ENCODE measurements around the gene PPAT. TPM values are rescaled to one million over a fixed set of nuclear protein-coding genes. Genes with fewer than 3 reads are reported as not detected.

PPAT gene
- total RNA-seq, 1 experiment from 2014 or later, result 40.6 TPM

DNA sequence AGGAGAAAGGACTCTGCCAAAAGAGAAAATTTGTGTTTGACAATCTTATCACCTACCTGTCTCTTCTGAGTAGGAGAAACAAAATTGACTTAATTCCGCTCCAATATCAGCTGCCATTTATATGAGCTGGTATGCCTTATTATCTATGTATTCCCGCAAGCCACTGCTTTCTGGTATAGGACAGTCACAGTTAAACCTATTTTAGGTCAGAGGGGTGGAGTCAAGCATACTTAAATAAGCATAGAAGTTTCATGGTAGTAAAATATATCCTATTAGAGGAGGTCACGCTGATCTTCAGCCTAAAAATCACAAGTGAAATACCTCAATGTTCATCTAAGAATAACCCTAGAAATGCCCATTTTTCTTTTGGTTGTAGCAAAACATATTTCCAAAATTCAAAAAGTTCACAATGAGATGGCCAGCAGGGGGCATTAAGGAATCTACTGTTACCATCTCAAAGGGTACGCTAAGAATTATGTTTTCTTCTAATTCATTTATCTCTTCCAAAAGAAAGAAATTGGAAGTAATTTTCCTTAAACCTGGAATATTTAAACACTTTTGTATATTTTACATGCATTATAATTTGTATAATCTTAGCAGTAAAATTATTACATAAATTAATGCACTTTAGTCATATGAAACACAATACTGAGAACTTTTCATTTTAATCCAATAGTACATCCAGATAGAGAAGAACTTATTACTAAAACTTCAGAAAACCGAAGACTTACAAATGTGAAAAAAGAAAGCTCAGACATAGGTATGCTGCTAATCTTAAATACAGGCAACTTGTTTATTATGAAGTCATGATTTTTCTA is 10.5 kb downstream of the PPAT start:
- Histone ChIP-seq H3K27ac (no peak overlapping the region), H3K27me3 (replicated peaks) (no peaks in the 10 kb centered on the region), H3K36me3 (no peaks in the 10 kb centered on the region), H3K4me3 (no peak overlapping the region), H3K4me1 (replicated peaks) (no peaks in the 10 kb centered on the region), H3K9me3 (replicated peaks) (no peaks in the 10 kb centered on the region)
- peak in 1 of 2 experiments; percentile 26 for DNase-seq (ENCODE audit: low read depth in 1 of 2, low spot score in 2 of 2)

GRCh38 chr4:56424176-56424575 is 11.2 kb downstream of the PPAT start:
- Histone ChIP-seq H3K4me3 (no peak overlapping the region), H3K27me3 (replicated peaks) (no peaks in the 10 kb centered on the region), H3K36me3 (no peaks in the 10 kb centered on the region), H3K27ac (no peak overlapping the region), H3K4me1 (replicated peaks) (no peaks in the 10 kb centered on the region), H3K9me3 (replicated peaks) (no peaks in the 10 kb centered on the region)
- no peak for DNase-seq (ENCODE audit: low read depth in 1 of 2, low spot score in 2 of 2)

- Histone ChIP-seq H3K9me3 (replicated peaks) (no peaks in the 10 kb centered on the region), H3K4me3 (no peak overlapping the region), H3K27ac (no peak overlapping the region), H3K36me3 (no peaks in the 10 kb centered on the region; the same call in 1 of the 2 replicates), H3K4me1 (replicated peaks) (no peaks in the 10 kb centered on the region), H3K27me3 (replicated peaks) (no peaks in the 10 kb centered on the region)
- DNase-seq (ENCODE audit: low read depth in 1 of 2, low spot score in 2 of 2), result no peak
Observed at GRCh38 chr4:56417396-56417795, 18.0 kb downstream of the PPAT start.

GRCh38 chr4:56416349-56416748 is 19.1 kb downstream of the PPAT start:
- Histone ChIP-seq H3K27ac (no peak overlapping the region), H3K4me3 (no peak overlapping the region), H3K4me1 (replicated peaks) (no peaks in the 10 kb centered on the region), H3K9me3 (replicated peaks) (no peaks in the 10 kb centered on the region), H3K27me3 (replicated peaks) (no peaks in the 10 kb centered on the region), H3K36me3 (no peaks in the 10 kb centered on the region; the same call in 1 of the 2 replicates)
- DNase-seq (ENCODE audit: low read depth in 1 of 2, low spot score in 2 of 2), result no peak

GRCh38 chr4:56414135-56414670 is 21.2 kb downstream of the PPAT start:
- no peaks in the 10 kb centered on the region for H3K9me3 ChIP-seq (replicated peaks)
- H3K4me3 ChIP-seq, result peak overlapping the region; percentile 24
- H3K4me1 ChIP-seq (replicated peaks), result no peaks in the 10 kb centered on the region; the same call in 1 of the 2 replicates
- no peaks in the 10 kb centered on the region; the same call in 1 of the 2 replicates for H3K36me3 ChIP-seq
- peak in 1 of 2 experiments; percentile 27 for DNase-seq (ENCODE audit: low read depth in 1 of 2, low spot score in 2 of 2)
- H3K27me3 ChIP-seq (replicated peaks), result no peaks in the 10 kb centered on the region
- peak overlapping the region; percentile 41 for H3K27ac ChIP-seq

GRCh38 chr4:56410247-56411062 is 25.0 kb downstream of the PPAT start:
- H3K9me3 ChIP-seq (replicated peaks), result no peaks in the 10 kb centered on the region
- H3K36me3 ChIP-seq, result peaks cover 12% of the 10 kb centered on the region
- H3K4me1 ChIP-seq (replicated peaks), result no peaks in the 10 kb centered on the region; the same call in 1 of the 2 replicates
- H3K27me3 ChIP-seq (replicated peaks), result no peaks in the 10 kb centered on the region
- H3K27ac ChIP-seq, result peak overlapping the region; percentile 47
- no peak overlapping the region for H3K4me3 ChIP-seq
- peak in 1 of 2 experiments; percentile 58 for DNase-seq (ENCODE audit: low read depth in 1 of 2, low spot score in 2 of 2)

GRCh38 chr4:56409511-56410090 is 25.8 kb downstream of the PPAT start:
- Histone ChIP-seq H3K36me3 (peaks cover 20% of the 10 kb centered on the region), H3K4me3 (no peak overlapping the region), H3K4me1 (replicated peaks) (no peaks in the 10 kb centered on the region; the same call in 1 of the 2 replicates), H3K9me3 (replicated peaks) (no peaks in the 10 kb centered on the region), H3K27me3 (replicated peaks) (no peaks in the 10 kb centered on the region), H3K27ac (no peak overlapping the region; the same call in 1 of the 2 replicates)
- DNase-seq (ENCODE audit: low read depth in 1 of 2, low spot score in 2 of 2), result no peak

DNA sequence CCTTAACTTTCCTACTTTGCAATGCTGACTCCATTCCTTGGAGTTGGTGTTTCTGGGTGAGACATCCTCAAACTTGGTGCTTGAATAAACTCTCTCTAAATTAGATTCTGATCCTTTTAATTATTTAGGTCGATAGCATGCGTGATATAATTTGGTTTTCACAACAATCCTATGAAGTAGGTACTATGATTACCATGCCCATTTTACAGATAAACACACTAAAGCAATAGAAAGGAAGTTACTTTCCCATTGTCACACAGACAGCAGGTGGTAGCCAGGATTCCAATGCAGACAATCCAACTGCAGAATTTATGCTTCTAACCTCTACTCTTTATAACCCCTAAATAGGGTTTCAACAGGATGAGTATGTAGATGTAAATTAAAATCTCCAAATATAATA is 26.4 kb downstream of the PPAT start:
- no peaks in the 10 kb centered on the region for H3K27me3 ChIP-seq (replicated peaks)
- H3K27ac ChIP-seq, result no peak overlapping the region
- H3K4me1 ChIP-seq (replicated peaks), result no peaks in the 10 kb centered on the region; the same call in 1 of the 2 replicates
- H3K9me3 ChIP-seq (replicated peaks), result no peaks in the 10 kb centered on the region
- H3K36me3 ChIP-seq, result peaks cover 25% of the 10 kb centered on the region
- H3K4me3 ChIP-seq, result no peak overlapping the region
- DNase-seq (ENCODE audit: low read depth in 1 of 2, low spot score in 2 of 2), result no peak

- H3K9me3 ChIP-seq (replicated peaks), result no peaks in the 10 kb centered on the region
- H3K36me3 ChIP-seq, result peaks cover 43% of the 10 kb centered on the region
- no peak for DNase-seq (ENCODE audit: low read depth in 1 of 2, low spot score in 2 of 2)
- H3K27me3 ChIP-seq (replicated peaks), result no peaks in the 10 kb centered on the region
- H3K27ac ChIP-seq, result no peak overlapping the region
- no peaks in the 10 kb centered on the region; the same call in 1 of the 2 replicates for H3K4me1 ChIP-seq (replicated peaks)
- no peak overlapping the region for H3K4me3 ChIP-seq
Observed at GRCh38 chr4:56406151-56406550, 29.3 kb downstream of the PPAT start.

DNA sequence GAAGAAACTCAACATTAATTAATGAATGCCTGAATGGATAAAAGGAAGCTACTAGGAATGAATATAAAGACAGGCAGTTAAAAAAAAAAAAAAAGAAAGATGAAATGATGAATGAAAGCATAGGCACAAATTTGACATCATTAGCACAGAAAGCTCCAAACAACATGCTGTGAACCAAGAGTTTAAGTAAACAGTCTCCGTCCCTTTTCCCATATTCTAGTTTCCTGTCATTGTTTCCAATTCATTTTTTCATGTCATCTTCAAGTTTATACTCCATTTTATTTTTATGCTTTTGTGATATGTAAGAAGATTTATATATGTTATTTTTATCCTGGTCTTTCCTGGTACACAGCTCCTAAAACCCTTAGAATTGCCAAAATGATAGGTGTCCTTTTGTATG is 30.4 kb downstream of the PPAT start:
- no peaks in the 10 kb centered on the region for H3K9me3 ChIP-seq (replicated peaks)
- no peak overlapping the region for H3K4me3 ChIP-seq
- H3K27ac ChIP-seq, result no peak overlapping the region
- DNase-seq (ENCODE audit: low read depth in 1 of 2, low spot score in 2 of 2), result no peak
- peaks cover 49% of the 10 kb centered on the region for H3K36me3 ChIP-seq
- H3K4me1 ChIP-seq (replicated peaks), result no peaks in the 10 kb centered on the region
- H3K27me3 ChIP-seq (replicated peaks), result no peaks in the 10 kb centered on the region

GRCh38 chr4:56400560-56400959 is 34.9 kb downstream of the PPAT start:
- H3K9me3 ChIP-seq (replicated peaks), result no peaks in the 10 kb centered on the region
- H3K4me1 ChIP-seq (replicated peaks), result no peaks in the 10 kb centered on the region
- H3K27ac ChIP-seq, result no peak overlapping the region
- no peak overlapping the region for H3K4me3 ChIP-seq
- peaks cover 58% of the 10 kb centered on the region for H3K36me3 ChIP-seq
- no peak for DNase-seq (ENCODE audit: low read depth in 1 of 2, low spot score in 2 of 2)
- H3K27me3 ChIP-seq (replicated peaks), result no peaks in the 10 kb centered on the region

- Histone ChIP-seq H3K4me1 (replicated peaks) (peaks cover 8% of the 10 kb centered on the region), H3K4me3 (no peak overlapping the region), H3K27ac (no peak overlapping the region), H3K9me3 (replicated peaks) (no peaks in the 10 kb centered on the region), H3K27me3 (replicated peaks) (no peaks in the 10 kb centered on the region), H3K36me3 (peaks cover 19% of the 10 kb centered on the region)
- DNase-seq (ENCODE audit: low read depth in 1 of 2, low spot score in 2 of 2), result no peak
Observed at GRCh38 chr4:56391270-56391669, 44.1 kb downstream of the PPAT start.

DNA sequence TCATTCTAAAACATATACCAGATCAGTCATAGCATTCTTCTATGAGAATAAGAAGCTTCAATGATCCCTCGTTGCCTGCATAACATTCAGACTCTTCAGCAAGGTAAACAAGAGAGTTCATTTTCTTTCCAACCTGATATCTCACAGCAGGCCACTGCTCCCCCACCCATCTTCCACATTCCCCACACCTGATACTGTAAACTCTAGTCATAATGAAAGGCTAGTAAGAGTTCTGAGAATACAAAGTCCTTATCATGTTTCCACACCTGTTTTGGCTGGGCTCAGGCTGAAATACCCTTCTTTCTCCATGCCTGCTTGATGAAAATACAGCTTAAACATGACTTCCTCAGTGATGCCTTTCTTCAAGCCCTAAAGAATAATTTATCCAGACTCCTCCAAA is 45.9 kb downstream of the PPAT start:
- Histone ChIP-seq H3K4me1 (replicated peaks) (peaks cover 8% of the 10 kb centered on the region), H3K27me3 (replicated peaks) (no peaks in the 10 kb centered on the region), H3K36me3 (peaks cover 13% of the 10 kb centered on the region; the same call in 1 of the 2 replicates), H3K9me3 (replicated peaks) (no peaks in the 10 kb centered on the region), H3K4me3 (no peak overlapping the region), H3K27ac (no peak overlapping the region)
- no peak for DNase-seq (ENCODE audit: low read depth in 1 of 2, low spot score in 2 of 2)
